GM12878 (cell line): ENCODE data around the gene CLPTM1. TPM values are rescaled to one million over a fixed set of nuclear protein-coding genes. Genes with fewer than 3 reads are reported as not detected.

Source experiments
- ATAC-seq: fragments of 200-7000 bp; cut with Tn5 transposase; 3 replicates; pipeline ENCODE4 v1.9.1; 2020; ENCODE audit warnings: mild to moderate bottlenecking, moderate library complexity
- BruUV-seq: library from RNA; stranded (reverse); fragments of 400-500 nt; replicated peaks from 2 replicates; lab custom pipeline; 2021; lab: Mats Ljungman, UMichigan
- CTCF ChIA-PET: fragments of 300-600 bp; sonication (Branson Sonifier 250); formaldehyde crosslinking; extraction: SDS; loops from one replicate; lab custom pipeline; 2021; ENCODE audit warnings: inconsistent platforms; lab: Yijun Ruan, JAX
- POLR2A ChIA-PET: fragments of 350-600 bp; formaldehyde crosslinking; extraction: SDS; loops from one replicate; lab custom pipeline; 2021; ENCODE audit warnings: inconsistent platforms; lab: Charles Lee
- RAD21 ChIA-PET: fragments of 300-600 bp; sonication (Branson Sonifier 250); formaldehyde crosslinking; loops from one replicate; lab custom pipeline; 2023; ENCODE audit warnings: antibody characterized with exemption; ENCODE audit not compliant: unreplicated experiment; lab: Charles Lee
- SMC1A ChIA-PET: fragments of 300-600 bp; sonication (Branson Sonifier 250); formaldehyde crosslinking; loops from one replicate; lab custom pipeline; 2023; ENCODE audit not compliant: unreplicated experiment, uncharacterized antibody; lab: Charles Lee
- DNase-seq: peaks from one replicate; pipeline ENCODE4 v3.0.0-alpha.2; 2011; ENCODE audit warnings: low read depth, low spot score
- FAIRE-seq: peaks from 3 replicates; lab custom pipeline; 2011; peaks lifted over from hg19 to GRCh38; lab: Jason Lieb, UNC
- H2AFZ ChIP-seq: 2 replicates; pipeline ENCODE4 v1.6.0; 2011; ENCODE audit warnings: low read depth, low read length, control low read depth; ENCODE audit not compliant: control insufficient read depth
- H3K27ac ChIP-seq: 2 replicates; pipeline ENCODE4 v1.5.1; 2011; ENCODE audit warnings: control low read depth; ENCODE audit not compliant: control insufficient read depth, insufficient read depth
- H3K27me3 ChIP-seq, 2 experiments: replicated peaks in 1 of 2; 2 replicates each; pipeline versions ENCODE4 v1.6.0 to v1.6.1; 2011; ENCODE audit warnings: low read length in 1 of 2; ENCODE audit not compliant: control insufficient read depth in 2 of 2, insufficient read depth in 2 of 2
- H3K36me3 ChIP-seq, 2 experiments: 2 replicates each; pipeline ENCODE4 v1.5.1; 2011; ENCODE audit warnings: low read length in 1 of 2; ENCODE audit not compliant: control insufficient read depth in 2 of 2, insufficient read depth in 2 of 2
- H3K4me1 ChIP-seq: 2 replicates; pipeline ENCODE4 v1.6.1; 2011; ENCODE audit warnings: mild to moderate bottlenecking, low read length, moderate library complexity, mixed read lengths; ENCODE audit not compliant: control insufficient read depth, insufficient read depth
- H3K4me2 ChIP-seq: 2 replicates; pipeline ENCODE4 v1.6.0; 2011; ENCODE audit warnings: control low read depth; ENCODE audit not compliant: control insufficient read depth, insufficient read depth
- H3K4me3 ChIP-seq: fragments of 200-600 bp; sonication (generic); 2 replicates; pipeline ENCODE4 v1.5.1; 2016
- H3K79me2 ChIP-seq: 2 replicates; pipeline ENCODE4 v1.6.0; 2011; ENCODE audit warnings: low read length; ENCODE audit not compliant: control insufficient read depth, insufficient read depth
- H3K9ac ChIP-seq: 2 replicates; pipeline ENCODE4 v1.8.0; 2011; ENCODE audit warnings: low read length, control low read depth, mixed read lengths; ENCODE audit not compliant: control insufficient read depth, insufficient read depth
- H3K9me3 ChIP-seq: replicated peaks from 3 replicates; pipeline ENCODE4 v1.5.1; 2011; ENCODE audit warnings: mild to moderate bottlenecking, low read length; ENCODE audit not compliant: control insufficient read depth, insufficient read depth
- H4K20me1 ChIP-seq: 2 replicates; pipeline ENCODE4 v1.6.0; 2011; ENCODE audit not compliant: control insufficient read depth, insufficient read depth
- JUND ChIP-seq: IDR thresholded peaks from 2 replicates; pipeline ENCODE4 v1.6.1; 2012; ENCODE audit warnings: low read depth, mild to moderate bottlenecking, low read length, improper control_type of control experiment, moderate library complexity
- POLR2A ChIP-seq: IDR thresholded peaks from 2 replicates; pipeline ENCODE4 v1.6.1; 2011; ENCODE audit warnings: low read depth, mild to moderate bottlenecking, low read length
- RELA ChIP-seq: fragments of 450-650 bp; IDR thresholded peaks from 2 replicates; pipeline ENCODE4 v1.8.0; 2014; ENCODE audit warnings: borderline replicate concordance; ENCODE audit not compliant: partially characterized antibody
- SMARCA5 ChIP-seq: fragments of 450-650 bp; IDR thresholded peaks from 2 replicates; pipeline ENCODE4 v1.6.1; 2017; ENCODE audit warnings: mild to moderate bottlenecking
- TBL1XR1 ChIP-seq: IDR thresholded peaks from 2 replicates; pipeline ENCODE4 v1.6.1; 2012; ENCODE audit warnings: low read depth, low read length, improper control_type of control experiment
- whole genome bisulfite sequencing: methylation state at CpG from one replicate; pipeline ENCODE4 v1.1.6; 2016; ENCODE audit warnings: low lambda C conversion rate; ENCODE audit not compliant: insufficient replicate concordance, insufficient coverage; ENCODE audit errors: missing lambda C conversion rate; 5-methylcytosine and 5-hydroxymethylcytosine counted together
- in situ Hi-C: fragments of 300-500 bp; cut with MboI; formaldehyde crosslinking; loops from 9 replicates; pipeline ENCODE4 v1.14.3; 2018; ENCODE audit warnings: mixed read lengths
- intact Hi-C: fragments of 100-400 bp; cut with micrococcal nuclease; formaldehyde crosslinking; loops from one replicate; pipeline ENCODE4 v1.14.2; 2022; ENCODE audit not compliant: unreplicated experiment
- polyA plus RNA-seq, 11 experiments: library from polyadenylated mRNA; depleted of rRNA in 4 of 11; unstranded in 6 of 11; stranded (reverse) in 5 of 11; fragments of >200 nt; fragmentation: Nextera tagmentation in 4 of 11; fragmentation: Illumina TruSeq in 1 of 11; extraction: Ambion mirVana in 4 of 11; extraction: Trizol in 1 of 11; gene quantifications; 1 replicate in 1 of 11; 2 replicates in 10 of 11; pipeline versions ENCODE4 v1.2.1 to v1.2.3, GENCODE V29; 2011 to 2016; ENCODE audit warnings: inconsistent platforms in 2 of 11, missing spikeins in 2 of 11, low read depth in 1 of 11
- total RNA-seq, 4 experiments: library from RNA; depleted of rRNA in 3 of 4; stranded (reverse); fragments of >200 nt in 3 of 4; fragmentation: Illumina TruSeq in 1 of 4; extraction: Trizol in 1 of 4; gene quantifications; 2 replicates each; pipeline versions ENCODE4 v1.2.1 to v1.2.3, GENCODE V29; 2013 to 2021

CLPTM1 gene
- total and polyA plus RNA-seq, 10 of the 15 experiments (the other 5 are each of a cell fraction or from before 2014, with no cell fraction given) = 0.42 to 72.6 (median 35.2) TPM

DNA sequence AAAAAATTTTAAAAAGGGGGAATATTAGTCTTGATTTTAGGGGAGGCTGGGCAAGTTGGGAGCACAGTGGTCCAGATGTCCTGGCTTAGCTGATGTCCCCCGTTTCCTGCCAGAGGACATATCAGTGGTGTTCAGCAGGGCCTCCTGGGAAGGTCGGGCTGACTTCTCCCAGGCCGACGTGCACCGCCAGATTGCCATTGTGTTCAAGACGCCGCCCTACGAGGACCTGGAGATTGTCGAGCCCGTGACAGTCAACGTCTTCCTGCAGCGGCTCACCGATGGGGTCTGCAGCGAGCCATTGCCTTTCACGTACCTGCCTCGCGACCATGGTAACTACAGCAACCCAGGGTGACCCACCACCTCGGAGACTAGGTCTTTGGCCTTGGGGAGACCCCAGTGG is 77.2 kb downstream of the CLPTM1 start:
- Histone ChIP-seq H4K20me1 (no peaks in the 10 kb centered on the region), H3K79me2 (no peaks in the 10 kb centered on the region), H3K4me3 (no peak overlapping the region), H3K9me3 (no peaks in the 10 kb centered on the region), H3K4me1 (no peaks in the 10 kb centered on the region), H3K27ac (no peak overlapping the region), H3K4me2 (no peak overlapping the region)
- ChIA-PET CTCF (interaction anchor here (0.6 to 0.8 kb wide), 2 partner anchors 17 to 27 kb away, joined by 3 read pairs; no protein-coding TSS in a partner anchor), RAD21 (interaction anchor here (1.1 kb wide), 1 partner anchor 15 kb away, joined by 4 read pairs; no protein-coding TSS in a partner anchor)
- 94% methylated on average over 18 of the region's 18 CpGs for WGBS
- FAIRE-seq (no peak), ATAC-seq (no peak)
- intact Hi-C loops = no loop called here
- BruUV-seq = no TSS peak
- TF ChIP-seq POLR2A = peak; percentile 49; the same call in 1 of the 2 replicates
- no peak for TF ChIP-seq TBL1XR1
- TF ChIP-seq, all 136 proteins: peak for 1
- H3K36me3 ChIP-seq = peaks cover 19 to 30% of the 10 kb centered on the region in 2 experiments
- no peak for DNase-seq
- ChIA-PET SMC1A (interaction anchor here (0.8 kb wide), 1 partner anchor 311 kb away, joined by 3 read pairs; no protein-coding TSS in a partner anchor), POLR2A (interaction anchor here (1.6 to 1.7 kb wide), 2 partner anchors 11 to 14 kb away, joined by 3 to 6 read pairs; no protein-coding TSS in a partner anchor)
- H2AFZ ChIP-seq = no peak overlapping the region
- in situ Hi-C loops = no loop called here
- H3K27me3 ChIP-seq = no peaks in the 10 kb centered on the region
- no peak overlapping the region for H3K9ac ChIP-seq

DNA sequence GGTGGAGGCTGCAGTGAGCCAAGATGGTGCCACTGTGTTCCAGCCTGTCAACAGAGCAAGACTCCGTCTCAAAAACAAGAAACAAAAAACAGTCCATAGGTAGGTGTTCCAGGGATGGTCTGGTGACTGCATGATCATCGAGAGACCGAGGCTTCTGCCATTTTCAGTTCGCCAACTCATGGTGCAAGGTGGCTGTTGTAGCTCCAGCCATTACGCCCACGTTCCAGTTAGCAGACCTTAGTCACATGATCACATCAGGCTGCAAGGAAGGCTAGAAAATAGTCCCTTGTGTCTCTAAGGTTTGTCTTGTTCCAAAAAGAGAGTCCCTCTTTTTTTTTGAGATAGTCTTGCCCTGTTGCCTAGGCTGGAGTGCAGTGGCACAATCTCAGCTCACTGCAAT is 80.6 kb downstream of the CLPTM1 start:
- no peaks in the 10 kb centered on the region for H3K9me3 ChIP-seq
- H4K20me1 ChIP-seq = peaks cover 7% of the 10 kb centered on the region; the same call in 1 of the 2 replicates
- no peak for DNase-seq
- no peak overlapping the region for H3K4me3 ChIP-seq
- in situ Hi-C loops (no loop called here), intact Hi-C loops (no loop called here)
- H3K9ac ChIP-seq = no peak overlapping the region
- TF ChIP-seq SMARCA5 (peak; percentile 82; the same call in 1 of the 2 replicates), RELA (no peak), JUND (no peak)
- no peak overlapping the region for H2AFZ ChIP-seq
- FAIRE-seq = no peak
- H3K36me3 ChIP-seq = peaks cover 18 to 30% of the 10 kb centered on the region in 2 experiments
- peaks cover 19% of the 10 kb centered on the region for H3K79me2 ChIP-seq
- ChIA-PET SMC1A (no interaction called here), CTCF (interaction anchor here (1.8 to 2.7 kb wide), 2 partner anchors 9 to 24 kb away, joined by 4 to 6 read pairs; no protein-coding TSS in a partner anchor), POLR2A (no interaction called here), RAD21 (no interaction called here)
- H3K27ac ChIP-seq = no peak overlapping the region
- H3K4me1 ChIP-seq = peaks cover 10% of the 10 kb centered on the region
- no peak overlapping the region for H3K4me2 ChIP-seq
- H3K27me3 ChIP-seq = no peaks in the 10 kb centered on the region
- no peak for ATAC-seq
- no TSS peak for BruUV-seq
- WGBS = 90% methylated on average over 6 of the region's 6 CpGs
